ENCODE data around the gene MAPK4.
"Not testable (repeated sequence)": the region's sequence is repeated elsewhere in the genome, so short reads cannot be mapped to it uniquely, and the experiment has no call there.

Gene MAPK4

DNA sequence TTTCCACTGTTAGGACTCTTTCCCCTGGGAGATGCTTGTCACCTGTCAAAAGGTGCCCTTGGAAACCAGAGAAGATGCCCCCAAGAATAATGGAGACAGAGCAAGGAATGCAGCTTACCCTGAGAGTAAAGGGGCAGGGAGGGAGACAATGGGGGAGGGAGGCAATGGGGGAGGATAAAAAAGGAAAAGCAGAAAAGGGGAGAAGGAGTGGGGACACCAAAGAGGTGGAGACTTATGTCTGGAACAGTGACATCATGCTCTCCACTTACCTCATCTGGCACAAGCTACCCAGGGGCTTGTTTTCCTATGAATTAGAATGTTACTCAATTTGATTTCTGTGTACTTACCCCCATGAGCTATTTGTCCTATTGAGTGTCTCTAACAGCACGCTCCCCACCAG lies 192.1 kb downstream of the MAPK4 start:
- DNase-seq (ENCODE audit: low read depth): no peak

GRCh38 chr18:50753311-50753710 lies 193.4 kb downstream of the MAPK4 start:
- no peak for DNase-seq (ENCODE audit: low read depth)

- DNase-seq (ENCODE audit: low read depth): no peak
Measured at GRCh38 chr18:50754297-50754696, 194.4 kb downstream of the MAPK4 start.

- no peak for DNase-seq (ENCODE audit: low read depth)
Measured at GRCh38 chr18:50757358-50757757, 197.5 kb downstream of the MAPK4 start.

GRCh38 chr18:50769463-50769862 lies 209.6 kb downstream of the MAPK4 start:
- DNase-seq (ENCODE audit: low read depth): no peak

- no peak for DNase-seq (ENCODE audit: low read depth)
Measured at GRCh38 chr18:50775207-50775606, 215.3 kb downstream of the MAPK4 start.

DNA sequence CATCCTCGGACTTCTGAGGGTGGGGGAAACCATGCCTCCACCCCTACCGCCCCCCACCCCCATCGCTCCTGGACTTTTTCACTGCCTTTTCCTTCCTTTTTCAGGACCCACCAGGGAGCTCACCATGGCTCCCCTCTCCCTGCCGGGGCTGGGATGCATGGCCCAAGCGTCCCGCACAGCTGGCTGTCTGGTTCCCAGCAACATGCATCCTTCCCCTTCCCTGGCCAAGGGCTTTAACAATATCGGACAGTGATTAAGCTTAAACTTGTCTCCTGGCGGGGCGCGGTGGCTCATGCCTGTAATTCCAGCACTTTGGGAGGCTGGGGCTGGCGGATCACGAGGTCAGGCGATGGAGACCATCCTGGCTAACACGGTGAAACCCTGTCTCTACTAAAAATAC lies 215.8 kb downstream of the MAPK4 start:
- DNase-seq (ENCODE audit: low read depth): no peak

DNA sequence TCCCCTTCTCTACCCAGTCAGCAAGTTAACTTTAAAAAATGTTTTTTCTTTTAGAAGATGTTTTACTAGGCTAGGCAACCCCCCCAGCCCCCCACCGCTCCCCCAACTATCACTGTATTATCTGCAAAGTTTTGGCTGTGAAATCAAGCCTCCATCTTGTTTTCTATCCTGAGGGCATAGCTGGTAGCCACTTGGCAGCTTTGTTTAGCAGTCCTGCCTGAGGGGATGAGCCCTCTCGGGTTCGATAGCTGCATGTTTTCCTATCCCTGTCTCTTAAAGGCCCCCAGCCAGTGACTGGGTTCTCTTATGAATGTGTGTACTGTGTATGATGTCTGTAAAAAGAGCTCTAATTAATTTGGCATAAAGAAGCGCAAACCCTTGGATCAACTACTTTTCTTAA lies 216.5 kb downstream of the MAPK4 start:
- DNase-seq (ENCODE audit: low read depth): no peak

DNA sequence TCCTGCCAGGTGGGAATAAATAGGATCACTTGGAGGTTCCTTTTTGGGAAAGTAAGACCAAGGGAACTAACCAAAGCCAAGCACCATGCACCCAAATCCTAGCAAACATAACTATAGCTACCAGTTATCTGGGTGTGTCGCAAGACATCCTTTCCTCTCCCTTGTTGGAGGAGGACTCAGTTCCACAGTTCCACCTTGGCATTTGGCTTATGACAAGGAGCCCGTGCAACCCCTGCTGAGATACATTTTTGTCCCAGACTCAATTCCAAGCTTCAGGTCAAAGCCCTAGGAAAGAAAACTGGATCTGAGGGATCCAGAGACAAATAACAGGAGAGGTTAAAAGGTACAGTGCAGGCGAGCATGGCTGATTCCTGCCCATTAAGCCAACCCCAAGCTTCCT lies 219.1 kb downstream of the MAPK4 start:
- not testable (repeated sequence) for DNase-seq (ENCODE audit: low read depth)
